Muscle layer of duodenum (tissue), 2 donors: ENCODE results near the gene HLF.
A peak's percentile ranks its signal among the peaks of the same experiment; 100 is the strongest.

Experiments used
- H3K27ac ChIP-seq: one replicate; pipeline ENCODE4 v1.7.0; 2013; ENCODE audit warnings: mild to moderate bottlenecking, low read length
- H3K27me3 ChIP-seq: one replicate; pipeline ENCODE4 v1.7.0; 2013; ENCODE audit warnings: low read depth, mild to moderate bottlenecking, control low read depth, low read length
- H3K36me3 ChIP-seq, 2 donors: one replicate each; pipeline ENCODE4 v1.7.0; 2013; ENCODE audit warnings: low read length in 2 of 2, control low read depth in 1 of 2, mild to moderate bottlenecking in 1 of 2; ENCODE audit not compliant: insufficient read depth in 2 of 2, control insufficient read depth in 1 of 2
- H3K4me1 ChIP-seq, 2 donors: one replicate each; pipeline ENCODE4 v1.7.0; 2013; ENCODE audit warnings: low read length in 2 of 2, mild to moderate bottlenecking in 2 of 2, control low read depth in 1 of 2, moderate library complexity in 1 of 2; ENCODE audit not compliant: insufficient read depth in 2 of 2, control insufficient read depth in 1 of 2
- H3K4me3 ChIP-seq, 2 donors: one replicate each; pipeline ENCODE4 v1.7.0; 2013; ENCODE audit warnings: low read length in 2 of 2, low read depth in 1 of 2, mild to moderate bottlenecking in 1 of 2
- H3K9me3 ChIP-seq, 2 donors: one replicate each; pipeline ENCODE4 v1.7.0; 2013; ENCODE audit warnings: low read length in 2 of 2, control low read depth in 1 of 2, mild to moderate bottlenecking in 1 of 2; ENCODE audit not compliant: control insufficient read depth in 1 of 2
- donor health status: healthy.

HLF gene

GRCh38 chr17:55317284-55317683 lies 52.5 kb downstream of the HLF start:
- Histone ChIP-seq H3K27me3 (no peaks in the 10 kb centered on the region), H3K27ac (no peak overlapping the region), H3K4me3 (no peak overlapping the region), H3K36me3 (peaks cover 0 to 24% of the 10 kb centered on the region in 2 donors), H3K4me1 (no peaks in the 10 kb centered on the region), H3K9me3 (no peaks in the 10 kb centered on the region)

GRCh38 chr17:55318081-55318480 lies 53.3 kb downstream of the HLF start:
- Histone ChIP-seq H3K27ac (no peak overlapping the region), H3K9me3 (no peaks in the 10 kb centered on the region), H3K4me3 (no peak overlapping the region), H3K36me3 (peaks cover 0 to 24% of the 10 kb centered on the region in 2 donors), H3K4me1 (no peaks in the 10 kb centered on the region), H3K27me3 (no peaks in the 10 kb centered on the region)

GRCh38 chr17:55318715-55319487 lies 54.1 kb downstream of the HLF start:
- no peak overlapping the region for H3K27ac ChIP-seq
- no peaks in the 10 kb centered on the region for H3K27me3 ChIP-seq
- H3K4me3 ChIP-seq, result no peak overlapping the region
- H3K36me3 ChIP-seq, result peaks cover 0 to 24% of the 10 kb centered on the region in 2 donors
- no peaks in the 10 kb centered on the region for H3K4me1 ChIP-seq
- no peaks in the 10 kb centered on the region for H3K9me3 ChIP-seq

GRCh38 chr17:55319933-55320593 lies 55.3 kb downstream of the HLF start:
- Histone ChIP-seq H3K27ac (no peak overlapping the region), H3K4me1 (no peaks in the 10 kb centered on the region), H3K4me3 (no peak overlapping the region), H3K27me3 (no peaks in the 10 kb centered on the region), H3K36me3 (peaks cover 0 to 24% of the 10 kb centered on the region in 2 donors), H3K9me3 (no peaks in the 10 kb centered on the region)

- H3K4me1 ChIP-seq, result no peaks in the 10 kb centered on the region
- H3K27ac ChIP-seq, result no peak overlapping the region
- peaks cover 0 to 24% of the 10 kb centered on the region in 2 donors for H3K36me3 ChIP-seq
- no peaks in the 10 kb centered on the region for H3K9me3 ChIP-seq
- H3K27me3 ChIP-seq, result no peaks in the 10 kb centered on the region
- peak overlapping the region in 1 of 2 donors; percentile 9 for H3K4me3 ChIP-seq
These were observed 56.0 kb downstream of the HLF start for GRCh38 chr17:55320594-55321426.

- H3K4me1 ChIP-seq, result no peaks in the 10 kb centered on the region
- no peaks in the 10 kb centered on the region for H3K9me3 ChIP-seq
- peaks cover 0 to 22% of the 10 kb centered on the region in 2 donors for H3K36me3 ChIP-seq
- peak overlapping the region in 1 of 2 donors; percentile 9 for H3K4me3 ChIP-seq
- no peaks in the 10 kb centered on the region for H3K27me3 ChIP-seq
- no peak overlapping the region for H3K27ac ChIP-seq
These were observed 56.8 kb downstream of the HLF start for GRCh38 chr17:55321427-55322060.

- Histone ChIP-seq H3K4me3 (no peak overlapping the region), H3K4me1 (no peaks in the 10 kb centered on the region), H3K36me3 (peaks cover 0 to 15% of the 10 kb centered on the region in 2 donors), H3K27me3 (no peaks in the 10 kb centered on the region), H3K9me3 (no peaks in the 10 kb centered on the region), H3K27ac (no peak overlapping the region)
These were observed 57.8 kb downstream of the HLF start for GRCh38 chr17:55322453-55322985.

GRCh38 chr17:55323518-55324295 lies 58.9 kb downstream of the HLF start:
- Histone ChIP-seq H3K36me3 (peaks cover 0 to 12% of the 10 kb centered on the region in 2 donors), H3K4me3 (no peak overlapping the region), H3K27ac (no peak overlapping the region), H3K4me1 (no peaks in the 10 kb centered on the region), H3K9me3 (no peaks in the 10 kb centered on the region), H3K27me3 (no peaks in the 10 kb centered on the region)

- no peak overlapping the region for H3K4me3 ChIP-seq
- H3K9me3 ChIP-seq, result no peaks in the 10 kb centered on the region
- no peaks in the 10 kb centered on the region for H3K27me3 ChIP-seq
- peaks cover 0 to 12% of the 10 kb centered on the region in 2 donors for H3K36me3 ChIP-seq
- no peaks in the 10 kb centered on the region for H3K4me1 ChIP-seq
- no peak overlapping the region for H3K27ac ChIP-seq
These were observed 59.7 kb downstream of the HLF start for GRCh38 chr17:55324296-55324978.

- peaks cover 0 to 7% of the 10 kb centered on the region in 2 donors for H3K36me3 ChIP-seq
- H3K27me3 ChIP-seq, result no peaks in the 10 kb centered on the region
These were observed 60.6 kb downstream of the HLF start for GRCh38 chr17:55325406-55325805.

More at GRCh38 chr17:55325406-55325805, 60.6 kb downstream of the HLF start:
- H3K4me3 ChIP-seq, result no peak overlapping the region
- no peaks in the 10 kb centered on the region for H3K4me1 ChIP-seq
- H3K9me3 ChIP-seq, result no peaks in the 10 kb centered on the region
- no peak overlapping the region for H3K27ac ChIP-seq
